Stimulated activated CD8-positive, alpha-beta memory T cell treated with anti-CD3 and anti-CD28 coated beads, Interleukin-15, amount 100 ng/mL, for 1 hour (primary cell): ENCODE measurements around the gene PREX1.

Experiments
- DNase-seq: peaks from one replicate; pipeline ENCODE4 v3.0.0-alpha.2; 2020; ENCODE audit warnings: low read depth

The PREX1 gene

GRCh38 chr20:48735112-48735511 lies 92.7 kb downstream of the PREX1 start:
- no peak for DNase-seq

DNA sequence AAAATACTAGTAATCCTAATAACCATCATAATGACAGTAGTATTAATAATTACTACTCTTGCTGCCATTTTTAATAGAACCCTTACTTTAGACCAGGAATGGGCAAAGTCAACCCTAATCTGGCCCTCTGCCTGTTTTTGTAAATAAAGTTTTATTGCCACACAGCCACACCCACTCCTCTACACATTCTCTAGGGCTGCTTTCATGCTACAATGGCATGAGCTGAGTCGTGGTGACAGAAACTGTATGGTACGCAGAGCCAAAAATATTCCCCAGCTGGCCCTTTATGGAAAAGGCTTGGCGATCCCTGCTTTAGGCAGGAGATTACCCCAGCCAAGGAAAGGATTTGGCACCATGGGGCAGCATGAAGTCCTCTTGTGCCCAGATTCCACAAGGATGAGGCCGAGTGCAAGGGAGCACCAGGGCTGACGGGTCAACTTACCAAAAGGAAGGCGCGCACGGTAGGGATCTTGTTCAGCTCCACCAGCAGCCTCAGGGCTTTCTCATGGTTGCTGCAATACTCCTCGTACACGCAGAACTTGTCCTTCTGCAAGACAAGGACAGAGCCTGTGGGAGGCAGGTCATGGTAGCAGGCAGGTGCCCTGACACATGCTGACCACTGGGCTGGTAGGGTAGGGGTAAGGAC lies 93.6 kb downstream of the PREX1 start:
- DNase-seq = no peak

DNA sequence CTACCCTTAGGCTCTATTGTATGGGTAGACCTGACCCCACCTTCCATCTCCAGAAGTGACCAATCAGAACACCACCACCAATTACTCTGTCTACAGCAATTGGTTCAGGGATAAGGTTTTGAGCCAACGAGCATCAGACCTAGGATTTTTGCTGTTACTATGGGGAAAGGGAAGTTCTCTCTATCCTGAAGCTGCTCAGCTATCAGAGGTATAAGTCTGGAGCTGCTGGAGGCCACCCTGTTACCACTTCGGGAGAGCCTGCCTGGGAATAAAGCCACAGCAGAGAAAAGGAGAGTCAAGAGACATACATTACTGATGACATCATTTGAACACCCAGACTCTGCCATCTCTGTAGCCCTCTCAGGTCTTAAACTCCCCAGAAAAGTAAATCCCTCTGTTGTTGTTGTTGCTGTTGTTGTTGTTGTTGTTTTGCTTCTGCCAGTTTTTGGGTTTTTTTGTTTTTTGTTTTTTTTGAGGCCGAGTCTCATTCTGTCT lies 94.5 kb downstream of the PREX1 start:
- no peak for DNase-seq

DNA sequence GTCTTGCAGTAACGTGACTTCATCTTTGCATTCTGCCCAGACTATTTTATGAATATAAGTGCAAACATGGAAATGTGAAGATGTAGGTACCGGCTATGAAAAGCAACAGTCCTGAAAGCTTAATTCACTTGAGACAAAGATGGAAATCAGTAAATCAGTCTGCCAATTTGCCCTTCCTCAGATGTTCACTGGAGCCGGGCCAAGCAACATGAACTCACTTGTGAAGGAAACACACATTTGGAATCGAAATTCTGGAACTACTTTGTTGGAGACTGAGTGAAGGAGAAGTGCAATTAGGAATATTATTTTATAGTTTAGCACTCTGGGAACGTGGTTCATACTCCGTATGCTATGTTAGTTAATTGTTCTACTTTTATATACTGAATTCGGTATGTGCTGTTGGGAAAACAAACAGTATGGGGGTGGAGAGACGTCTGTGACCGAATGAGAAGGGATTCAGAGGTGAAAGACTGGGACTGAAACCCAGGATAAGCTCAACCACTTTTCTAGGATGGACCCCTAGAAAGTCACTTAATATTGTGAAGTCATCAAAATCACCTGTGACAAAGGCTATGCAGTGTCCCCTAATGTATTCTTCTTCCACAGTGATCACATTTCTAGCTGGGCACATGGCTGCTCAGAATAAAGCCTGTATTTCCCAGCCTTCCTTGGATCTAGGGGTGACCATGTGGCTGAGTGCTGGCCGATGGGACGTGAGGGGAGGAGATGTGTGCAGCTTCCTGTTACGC lies 95.5 kb downstream of the PREX1 start:
- no peak for DNase-seq

- no peak for DNase-seq
These were observed 96.3 kb downstream of the PREX1 start for GRCh38 chr20:48731536-48731935.

GRCh38 chr20:48730977-48731376 lies 96.8 kb downstream of the PREX1 start:
- no peak for DNase-seq

- DNase-seq = no peak
These were observed 98.3 kb downstream of the PREX1 start for GRCh38 chr20:48729538-48729937.

DNA sequence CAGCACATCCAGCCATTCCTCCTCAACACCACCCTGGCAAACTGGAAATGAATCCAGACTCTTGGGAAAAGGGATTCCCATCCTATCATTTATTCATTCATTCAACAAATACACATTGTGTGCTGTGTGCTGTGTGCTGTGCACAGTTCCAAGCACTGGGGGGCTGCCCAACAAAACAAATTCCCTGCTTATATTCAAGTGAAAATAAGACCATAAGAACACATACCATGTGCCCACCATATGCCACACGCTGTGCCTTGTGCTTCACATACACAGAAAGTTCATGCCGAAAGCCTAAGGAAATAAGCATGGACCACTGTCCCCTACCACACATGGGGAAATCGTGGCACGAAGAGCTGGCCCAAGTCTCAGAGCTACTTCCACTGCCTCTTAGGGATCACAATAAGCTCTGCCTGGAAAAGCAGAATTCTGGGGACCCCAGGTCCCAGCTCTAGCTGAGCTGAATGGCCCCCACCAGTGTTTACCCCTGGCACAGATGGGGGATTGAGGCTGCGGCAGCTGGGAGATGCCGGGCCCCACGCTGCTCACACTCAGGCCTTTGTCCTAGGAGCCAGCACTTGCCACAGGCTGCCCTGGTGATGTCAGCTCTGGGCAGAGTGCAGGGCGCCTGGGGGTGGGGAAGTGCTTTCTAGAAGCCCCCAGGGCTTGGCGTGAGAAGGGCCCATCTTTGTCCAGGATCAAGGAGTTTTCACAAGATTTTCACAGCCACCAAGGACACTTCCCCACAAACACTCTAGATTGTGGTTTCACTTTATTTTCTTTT lies 99.6 kb downstream of the PREX1 start:
- no peak for DNase-seq

- DNase-seq = no peak
These were observed 100.6 kb downstream of the PREX1 start for GRCh38 chr20:48727226-48727625.

DNA sequence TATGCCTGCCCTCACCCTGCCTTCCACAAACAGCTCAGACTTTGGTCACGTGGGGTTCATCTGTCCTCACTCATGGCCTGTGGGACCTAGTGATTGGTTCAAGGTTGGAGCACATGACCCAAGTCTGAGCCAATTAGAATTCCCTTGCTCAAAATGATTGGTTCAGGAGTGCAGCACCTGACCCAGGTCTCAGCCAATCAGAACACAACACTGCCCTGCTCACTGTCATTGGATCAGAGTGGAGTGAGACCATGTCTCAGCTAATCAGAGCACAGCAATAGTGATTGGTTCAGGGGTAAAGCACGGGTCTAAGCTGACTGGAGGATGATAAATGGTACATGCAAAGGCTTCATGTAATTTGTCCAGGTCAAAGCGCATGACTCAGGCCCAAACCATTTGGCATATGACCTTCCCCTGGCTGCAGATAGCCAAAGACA lies 102.2 kb downstream of the PREX1 start:
- no peak for DNase-seq

- DNase-seq = no peak
These were observed 102.8 kb downstream of the PREX1 start for GRCh38 chr20:48724891-48725554.

DNA sequence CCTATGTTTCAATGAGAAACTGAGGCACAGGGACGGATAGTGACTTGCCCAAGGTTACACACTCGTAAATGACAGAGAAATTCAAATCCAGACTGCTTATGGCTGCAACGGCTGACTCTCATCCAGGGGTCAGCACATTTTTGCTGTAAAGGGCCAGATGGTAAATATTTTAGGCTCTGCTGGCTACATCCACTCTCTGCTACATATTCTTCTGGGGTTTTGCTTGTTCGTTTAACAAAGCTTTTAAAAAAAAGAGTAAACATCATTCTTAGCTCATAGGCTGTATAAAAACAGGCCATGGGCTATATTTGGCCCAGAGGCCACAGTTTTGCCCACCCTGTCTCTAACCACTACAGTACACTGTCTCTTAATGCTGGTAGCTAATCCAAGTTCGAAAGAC lies 103.4 kb downstream of the PREX1 start:
- no peak for DNase-seq

- no peak for DNase-seq
These were observed 104.2 kb downstream of the PREX1 start for GRCh38 chr20:48723308-48724264.

DNA sequence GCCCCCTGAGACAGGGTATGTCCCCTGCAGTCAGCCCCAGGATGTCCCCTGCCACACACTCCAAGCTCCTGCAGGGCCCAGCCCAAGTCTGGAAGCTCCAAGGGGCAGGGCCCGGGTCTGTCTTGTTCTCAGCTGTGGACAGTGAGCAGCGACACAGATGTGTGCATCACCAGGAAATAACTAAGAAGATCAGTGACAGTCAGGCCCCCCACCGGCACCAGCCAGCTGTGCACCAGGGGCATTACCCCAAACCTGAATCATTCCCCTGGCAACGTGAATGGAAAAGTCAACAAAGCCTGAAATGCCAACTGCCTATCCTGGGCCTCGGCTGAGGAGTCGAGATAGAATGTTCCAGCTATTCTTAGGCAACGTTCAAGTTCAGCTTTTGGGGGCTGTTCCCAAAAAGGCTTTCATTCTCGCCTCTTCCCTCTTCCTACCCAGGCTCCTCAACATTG lies 105.0 kb downstream of the PREX1 start:
- no peak for DNase-seq

DNA sequence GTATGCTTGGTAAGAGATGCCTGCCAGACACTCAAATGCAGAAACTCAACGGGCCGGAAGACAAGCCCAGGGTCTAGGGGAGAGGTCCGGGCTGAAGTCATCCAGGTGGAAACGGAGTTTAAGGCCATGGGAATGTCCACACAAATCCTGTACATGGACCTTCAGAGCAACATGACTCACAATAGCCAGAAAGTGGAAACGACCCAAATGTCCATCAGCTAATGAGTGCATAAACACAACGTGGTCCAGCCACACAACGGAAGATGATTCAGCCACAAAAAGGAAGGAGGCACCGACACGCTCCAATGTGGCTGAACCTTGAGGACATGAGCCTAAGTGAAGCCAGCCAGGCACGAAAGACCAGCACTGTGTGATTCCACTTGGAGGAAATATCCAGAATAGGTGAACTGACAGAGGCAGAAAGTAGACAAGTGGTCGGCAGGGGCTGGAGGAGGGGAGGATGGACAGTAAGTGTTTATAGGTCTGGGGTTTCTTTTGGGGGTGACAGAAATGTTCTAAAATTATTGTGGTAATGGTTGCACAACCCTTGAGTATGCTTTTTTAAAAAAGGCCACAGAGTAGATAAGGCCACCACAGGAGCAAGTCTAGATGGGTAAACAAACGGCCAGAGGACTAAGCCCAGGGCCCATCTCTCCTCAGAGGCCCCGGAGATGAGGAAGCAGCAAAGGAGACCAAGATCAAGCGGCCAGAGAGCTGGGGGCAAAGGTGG lies 105.6 kb downstream of the PREX1 start:
- no peak for DNase-seq

DNA sequence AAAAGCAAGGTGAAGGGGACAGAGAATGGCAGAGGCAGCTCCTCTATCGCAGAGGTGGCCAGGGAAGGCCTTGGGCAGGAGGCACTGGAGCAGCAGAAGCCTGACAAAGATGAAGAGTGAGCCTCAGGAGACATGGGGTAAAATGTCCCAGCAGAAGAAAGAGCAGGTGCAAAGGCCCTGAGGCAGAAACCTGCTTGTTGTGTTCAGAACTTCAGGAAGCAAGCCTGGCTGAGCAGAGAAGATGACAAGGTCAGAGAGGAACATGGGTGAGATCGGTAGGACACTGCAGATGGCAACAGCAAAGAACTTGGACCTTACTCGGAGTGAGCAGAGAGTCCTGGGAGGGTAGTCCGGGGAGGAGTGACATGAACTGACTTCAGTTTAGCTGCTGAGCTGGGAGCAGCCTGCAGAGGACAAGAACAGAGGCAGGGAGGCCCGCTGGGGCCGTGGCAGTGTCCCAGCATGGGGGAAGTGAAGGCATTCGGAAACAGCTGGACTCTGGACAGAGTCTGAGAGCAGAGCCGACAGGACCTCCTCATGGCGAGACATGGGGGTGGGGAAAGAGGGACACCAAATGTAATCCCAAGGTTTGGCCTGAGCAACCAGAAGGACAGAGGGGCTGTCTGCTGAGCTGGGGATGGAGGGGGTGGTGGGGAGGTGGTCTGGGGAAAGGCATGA lies 106.3 kb downstream of the PREX1 start:
- DNase-seq = no peak

DNA sequence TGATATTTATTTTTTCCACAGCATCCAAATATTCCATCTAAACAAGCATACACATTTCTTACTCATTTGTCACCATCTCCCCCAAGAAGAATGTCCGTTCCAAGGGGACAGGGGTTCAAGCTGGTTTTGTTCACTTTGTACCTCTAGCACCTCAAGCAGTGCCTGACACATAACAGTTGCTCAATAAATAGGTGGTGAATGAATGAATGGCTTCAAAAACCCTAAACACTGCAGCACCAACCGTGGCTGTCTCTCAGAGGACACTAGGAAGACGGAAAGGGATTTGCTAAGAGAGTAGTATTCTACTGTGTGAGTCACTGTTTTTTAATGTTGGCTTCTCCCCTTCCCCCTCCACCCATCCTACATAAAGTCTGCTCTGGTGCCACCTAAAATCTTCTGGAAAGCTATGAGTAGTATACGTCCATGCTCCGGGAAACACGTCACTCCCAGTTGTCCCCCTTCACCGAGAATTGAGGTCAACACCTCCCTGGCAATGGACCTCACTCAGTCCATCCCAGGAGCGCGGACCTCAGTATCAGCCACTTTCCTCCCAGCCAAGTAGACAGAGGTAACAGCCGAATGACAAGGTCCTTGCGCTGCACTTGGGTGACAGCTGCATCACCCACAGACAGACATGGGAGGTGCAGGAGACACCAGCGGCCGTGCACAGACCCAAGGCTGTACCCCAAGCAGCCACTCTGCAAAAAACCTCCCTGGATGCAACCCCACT lies 107.4 kb downstream of the PREX1 start:
- no peak for DNase-seq

- no peak for DNase-seq
These were observed 108.1 kb downstream of the PREX1 start for GRCh38 chr20:48719598-48720255.
